ENCODE results near the gene LEKR1.
A peak's percentile ranks its signal among the peaks of the same experiment; 100 is the strongest.

Gene LEKR1

DNA sequence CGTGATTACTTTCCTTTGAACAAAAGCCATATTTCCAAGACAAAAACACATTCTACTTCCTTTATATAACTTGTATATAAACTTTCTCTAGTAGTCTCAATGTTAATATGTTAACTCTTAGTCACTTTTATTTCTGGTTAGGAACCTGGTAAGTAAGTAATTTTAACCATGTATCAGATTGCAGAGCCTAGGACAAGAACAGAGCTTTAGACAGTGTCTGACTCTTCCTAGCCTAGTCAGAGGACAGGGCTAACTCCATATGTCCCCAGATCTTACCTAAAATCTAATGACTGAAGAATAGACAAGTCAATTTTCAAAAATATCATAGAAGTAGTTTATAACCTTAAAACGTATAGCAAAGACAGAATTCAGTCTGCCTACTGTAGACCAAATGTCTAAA, 8.3 kb downstream of the LEKR1 start:
- ChIA-PET POLR2A (ENCODE audit: low non-redundant PET) (no interaction called here), CTCF (no interaction called here)
- H3K27ac ChIP-seq = no peak overlapping the region
- no peak for DNase-seq (ENCODE audit: low spot score)
- TF ChIP-seq, protein P1, sequence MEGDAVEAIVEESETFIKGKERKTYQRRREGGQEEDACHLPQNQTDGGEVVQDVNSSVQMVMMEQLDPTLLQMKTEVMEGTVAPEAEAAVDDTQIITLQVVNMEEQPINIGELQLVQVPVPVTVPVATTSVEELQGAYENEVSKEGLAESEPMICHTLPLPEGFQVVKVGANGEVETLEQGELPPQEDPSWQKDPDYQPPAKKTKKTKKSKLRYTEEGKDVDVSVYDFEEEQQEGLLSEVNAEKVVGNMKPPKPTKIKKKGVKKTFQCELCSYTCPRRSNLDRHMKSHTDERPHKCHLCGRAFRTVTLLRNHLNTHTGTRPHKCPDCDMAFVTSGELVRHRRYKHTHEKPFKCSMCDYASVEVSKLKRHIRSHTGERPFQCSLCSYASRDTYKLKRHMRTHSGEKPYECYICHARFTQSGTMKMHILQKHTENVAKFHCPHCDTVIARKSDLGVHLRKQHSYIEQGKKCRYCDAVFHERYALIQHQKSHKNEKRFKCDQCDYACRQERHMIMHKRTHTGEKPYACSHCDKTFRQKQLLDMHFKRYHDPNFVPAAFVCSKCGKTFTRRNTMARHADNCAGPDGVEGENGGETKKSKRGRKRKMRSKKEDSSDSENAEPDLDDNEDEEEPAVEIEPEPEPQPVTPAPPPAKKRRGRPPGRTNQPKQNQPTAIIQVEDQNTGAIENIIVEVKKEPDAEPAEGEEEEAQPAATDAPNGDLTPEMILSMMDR (conservative IDR thresholded peaks at IDR 0.05; ENCODE audit: low read depth) = no peak

DNA sequence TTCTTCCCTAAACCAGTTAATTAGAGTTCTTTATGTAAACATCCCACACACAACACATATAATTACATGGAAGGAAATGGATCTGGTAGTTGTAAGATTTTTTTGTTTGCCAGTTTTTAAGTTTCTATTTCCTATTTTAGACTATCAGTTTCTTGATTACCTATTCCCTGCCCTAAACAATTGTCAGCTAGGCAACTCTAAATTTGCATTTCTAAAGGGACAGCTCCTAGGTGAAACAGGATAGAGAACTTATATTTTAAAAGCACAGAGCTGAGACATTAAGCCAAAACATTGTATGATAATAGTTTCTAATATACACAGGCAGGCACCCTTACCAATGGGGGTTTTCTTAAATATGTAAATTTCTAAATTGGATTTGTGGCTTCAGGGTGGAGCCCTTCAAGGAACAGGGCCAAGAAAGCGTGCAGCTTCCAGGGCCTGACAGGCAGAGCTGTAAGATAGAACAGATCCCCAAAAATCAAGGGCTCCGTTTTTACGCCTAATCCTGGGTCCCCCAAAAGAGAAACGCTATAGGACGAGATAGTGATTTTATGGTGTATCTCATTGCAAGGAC, 8.9 kb downstream of the LEKR1 start:
- CTCF ChIA-PET = no interaction called here
- POLR2A ChIA-PET (ENCODE audit: low non-redundant PET) = no interaction called here
- TF ChIP-seq, protein P1 (conservative IDR thresholded peaks at IDR 0.05; ENCODE audit: low read depth) = no peak
- no peak for DNase-seq (ENCODE audit: low spot score)
- H3K27ac ChIP-seq = no peak overlapping the region

DNA sequence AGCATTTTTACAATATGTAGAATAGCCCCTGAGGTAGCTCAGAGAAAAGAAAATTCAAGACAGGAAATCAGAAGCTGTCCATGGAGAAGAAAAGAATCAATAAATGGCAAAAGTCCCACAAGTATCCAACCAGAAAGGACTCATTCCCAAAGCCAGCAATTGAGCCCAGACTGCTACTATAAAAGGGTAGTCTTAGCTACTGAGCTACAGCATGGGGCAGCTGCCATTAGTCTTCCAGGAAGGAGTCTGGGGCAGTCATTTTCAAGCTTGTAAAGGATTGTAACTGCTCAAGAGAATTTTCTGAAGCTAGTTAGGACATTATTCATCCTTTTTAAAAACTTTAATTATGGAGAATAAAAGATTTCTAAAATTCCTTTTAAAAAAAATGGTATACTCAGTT, 10.5 kb downstream of the LEKR1 start:
- no peak for DNase-seq (ENCODE audit: low spot score)
- ChIA-PET CTCF (no interaction called here), POLR2A (ENCODE audit: low non-redundant PET) (no interaction called here)
- no peak overlapping the region for H3K27ac ChIP-seq
- TF ChIP-seq, protein P1 (conservative IDR thresholded peaks at IDR 0.05; ENCODE audit: low read depth) = no peak

DNA sequence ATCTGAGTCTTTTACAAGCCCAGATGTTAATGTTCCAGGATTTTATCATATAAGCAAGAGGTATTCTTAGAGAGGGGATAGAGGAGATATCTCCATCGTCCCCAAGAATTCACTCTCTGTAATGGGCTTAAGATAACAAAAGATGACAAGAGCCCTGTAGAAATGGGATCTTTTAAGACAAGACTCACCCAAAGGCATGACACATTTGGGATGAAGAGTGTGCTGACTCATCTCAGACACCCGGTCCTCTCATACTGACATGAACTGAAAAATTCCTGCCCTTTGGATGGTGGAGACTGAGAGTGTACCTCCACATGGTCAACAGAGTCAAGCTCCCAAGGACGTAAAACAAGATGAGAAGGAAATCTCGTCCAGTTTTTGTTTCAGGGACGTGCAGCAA, 11.0 kb downstream of the LEKR1 start:
- DNase-seq (ENCODE audit: low spot score) = peak; percentile 38
- TF ChIP-seq, protein P1 (conservative IDR thresholded peaks at IDR 0.05; ENCODE audit: low read depth) = no peak
- no peak overlapping the region for H3K27ac ChIP-seq
- ChIA-PET POLR2A (ENCODE audit: low non-redundant PET) (no interaction called here), CTCF (no interaction called here)

DNA sequence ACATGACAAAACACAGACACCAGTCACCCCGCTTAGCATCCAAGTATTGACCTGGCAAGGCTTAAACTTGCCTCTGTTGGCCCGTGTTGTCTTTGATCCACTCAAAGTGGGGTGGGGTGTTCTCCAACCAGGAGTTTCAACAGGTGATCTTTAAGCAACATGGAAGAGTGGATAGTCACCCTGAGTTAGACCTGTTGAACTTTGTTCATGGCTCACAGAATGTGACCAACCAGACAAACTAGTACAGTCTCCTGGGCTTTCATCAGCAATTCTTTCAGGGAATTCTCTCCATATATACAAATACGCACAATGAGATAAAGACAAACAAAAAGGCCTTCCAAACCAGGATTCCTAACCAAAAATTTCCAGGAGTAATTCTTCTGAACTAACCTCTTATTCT, 11.9 kb downstream of the LEKR1 start:
- ChIA-PET CTCF (no interaction called here), POLR2A (ENCODE audit: low non-redundant PET) (no interaction called here)
- no peak overlapping the region for H3K27ac ChIP-seq
- DNase-seq (ENCODE audit: low spot score) = no peak
- TF ChIP-seq, protein P1 (conservative IDR thresholded peaks at IDR 0.05; ENCODE audit: low read depth) = no peak

DNA sequence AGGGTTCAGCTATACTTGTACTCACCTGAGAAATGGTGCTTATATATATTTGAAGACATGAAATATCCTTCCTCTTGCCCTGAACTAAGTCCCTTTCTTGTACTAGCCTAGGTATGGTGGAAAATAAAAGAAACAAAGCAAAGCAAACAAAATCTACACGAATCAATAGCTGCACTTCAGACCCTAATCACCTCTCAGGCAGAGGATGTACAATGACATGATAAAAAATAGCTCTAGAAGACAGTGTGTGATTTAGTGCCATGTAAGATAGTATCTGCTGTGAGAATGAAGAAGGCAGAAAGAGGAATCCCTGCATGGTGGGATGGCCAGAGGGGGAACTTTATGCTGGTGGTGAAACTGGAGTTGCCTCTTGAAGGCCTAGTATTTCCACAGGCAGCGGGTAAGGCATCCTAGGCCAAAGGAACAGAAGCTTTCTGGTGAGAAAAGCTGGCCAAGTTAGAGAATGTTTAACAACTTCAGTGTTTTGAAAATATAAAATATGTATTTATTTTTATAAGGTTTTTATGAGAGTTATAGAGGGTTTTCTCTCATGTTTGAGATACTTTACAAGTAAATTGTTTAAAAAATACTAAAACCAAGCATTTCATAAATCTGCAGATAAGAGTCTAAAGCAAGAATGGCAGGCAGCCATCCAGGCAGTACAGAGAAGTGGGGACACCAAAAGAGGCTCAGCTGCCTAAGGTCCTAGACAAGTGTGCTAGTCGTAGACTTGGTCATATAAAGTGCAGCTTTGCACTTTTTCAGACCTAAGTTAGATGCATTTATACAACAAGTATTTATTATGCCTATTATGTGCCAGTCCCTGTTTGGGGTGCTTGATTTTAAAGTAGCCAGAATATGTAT, 14.9 kb downstream of the LEKR1 start:
- ChIA-PET POLR2A (ENCODE audit: low non-redundant PET) (no interaction called here), CTCF (interaction anchor here (0.6 kb wide), 1 partner anchor 289 kb away, joined by 7 read pairs; no protein-coding TSS in a partner anchor)
- TF ChIP-seq, protein P1 (conservative IDR thresholded peaks at IDR 0.05; ENCODE audit: low read depth) = no peak
- no peak for DNase-seq (ENCODE audit: low spot score)
- no peak overlapping the region for H3K27ac ChIP-seq

Measured in RWPE1 (cell line).